GM21515 (cell line): ENCODE results near the gene NAA10.

Source experiments
- ATAC-seq: cut with Tn5 transposase; IDR thresholded peaks from one replicate; pipeline ENCODE4 v1.9.1; 2021; ENCODE audit not compliant: unreplicated experiment

NAA10 gene

DNA sequence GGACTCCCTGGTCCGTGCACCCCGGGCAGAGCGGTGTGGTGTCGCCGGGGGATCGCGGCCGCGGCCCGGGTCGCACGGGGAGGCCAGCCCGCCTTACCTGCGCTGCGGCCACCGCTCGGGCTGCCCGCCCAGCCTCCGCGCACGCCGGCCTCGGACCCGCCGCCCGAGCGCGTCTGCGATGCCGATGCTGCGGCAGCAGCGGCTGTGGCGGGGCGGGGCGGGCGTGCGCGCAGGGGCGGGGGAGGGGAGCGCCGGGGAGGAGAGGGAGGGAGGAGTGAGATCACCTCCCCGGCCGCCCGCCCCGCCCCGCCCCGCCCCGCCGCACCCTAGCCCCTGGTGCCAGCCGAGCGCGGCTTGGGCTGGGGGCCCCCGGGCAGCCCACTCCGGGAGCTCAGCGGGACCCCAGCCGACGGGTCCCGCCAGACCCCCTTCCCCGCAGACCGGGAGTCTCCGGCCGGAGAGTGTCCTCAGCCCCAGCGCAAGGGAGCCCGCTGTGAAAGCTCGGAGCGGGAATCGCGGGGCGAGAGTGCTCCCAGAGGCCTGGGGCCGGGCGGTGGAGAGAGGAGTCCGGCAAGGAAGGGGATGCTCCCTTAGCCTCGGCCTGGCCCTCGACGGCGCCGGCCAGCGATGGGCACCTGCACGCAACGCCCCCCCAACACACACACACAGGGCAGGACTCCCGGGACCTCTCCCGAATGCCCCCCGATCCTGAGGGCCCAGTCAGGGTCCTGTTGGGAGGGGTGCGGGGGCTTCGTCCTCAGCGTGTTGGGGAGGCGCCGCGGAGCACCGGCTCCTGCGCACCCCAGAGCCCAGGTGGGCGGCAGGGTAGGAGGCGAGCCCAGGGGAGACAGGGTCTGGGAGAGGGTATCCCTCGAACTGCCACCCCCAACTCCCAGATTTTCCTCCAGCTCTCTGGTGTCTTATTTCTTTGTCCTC lies 48.6 kb downstream of the NAA10 start, which contains the start of gene L1CAM:
TSS of gene L1CAM (minus strand) at position 206 of the 936 bp plus-strand sequence. CDS start 10,337 bp downstream, outside the sequence.
- no peak for ATAC-seq

DNA sequence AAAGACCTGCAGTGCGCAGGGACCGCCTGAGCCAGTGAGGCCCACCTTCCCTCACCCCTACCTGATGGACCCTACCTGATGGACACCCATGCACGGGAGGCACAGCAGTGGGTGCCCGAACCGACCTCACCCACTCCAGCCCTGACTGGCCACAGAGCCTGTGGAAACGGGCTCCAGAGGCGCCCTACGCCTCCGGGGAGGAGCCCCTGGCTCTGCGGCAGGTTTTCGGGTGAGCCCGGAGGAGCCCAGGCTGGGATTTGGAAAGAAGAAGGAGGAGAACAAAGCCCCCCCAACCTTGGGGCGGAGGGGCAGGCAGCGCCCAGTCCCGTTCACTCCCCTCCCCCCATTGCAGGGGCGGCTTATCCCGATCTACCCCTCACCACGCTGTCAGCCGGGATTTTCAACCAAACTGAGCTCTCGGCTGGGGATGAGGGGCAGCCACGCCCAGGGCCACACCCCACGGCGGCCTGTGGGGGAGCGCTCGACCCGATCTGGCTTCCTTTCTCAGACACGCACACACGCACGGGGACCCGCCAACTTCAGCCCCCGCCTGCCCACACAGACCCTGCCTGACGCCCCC lies 49.5 kb downstream of the NAA10 start:
- no peak for ATAC-seq

DNA sequence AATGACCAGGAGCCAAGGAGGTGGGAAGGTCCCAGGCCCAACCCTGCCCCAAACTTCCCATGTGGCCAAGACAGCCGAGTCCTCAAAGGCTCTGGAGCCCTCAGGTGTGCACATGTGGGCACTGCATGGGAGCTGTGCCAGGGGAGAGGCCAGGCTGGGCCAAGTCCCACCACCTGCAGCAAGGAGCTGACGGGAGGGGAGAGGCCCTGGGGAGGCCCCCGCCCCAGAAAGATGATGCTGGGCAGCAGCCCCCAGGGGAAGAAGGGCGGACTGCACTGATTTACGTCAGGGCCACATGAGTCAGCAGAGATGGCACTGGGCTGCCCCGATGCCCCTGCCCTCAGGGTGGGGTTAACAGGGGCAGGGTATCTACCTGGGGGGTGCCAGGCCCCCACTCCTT lies 50.2 kb downstream of the NAA10 start:
- no peak for ATAC-seq

DNA sequence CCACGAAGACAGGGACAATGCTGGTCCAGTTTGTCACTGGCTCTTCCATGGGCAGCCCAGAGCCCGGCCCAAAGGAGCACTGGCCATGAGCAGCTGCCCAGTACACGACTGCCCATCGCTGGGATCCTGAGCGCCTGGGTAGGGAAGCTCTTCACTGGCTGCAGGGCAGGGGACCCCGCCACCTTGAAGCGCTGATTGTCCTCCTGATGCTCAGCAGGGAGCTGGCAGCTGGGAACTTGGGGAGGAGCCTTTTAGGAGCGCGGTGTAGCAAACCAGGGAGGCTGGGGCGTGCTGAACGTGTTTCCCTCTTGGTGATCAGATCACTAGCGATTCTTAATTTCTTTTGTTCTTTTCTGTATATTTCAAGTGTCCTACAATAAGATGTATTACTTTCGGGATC lies 50.7 kb downstream of the NAA10 start:
- no peak for ATAC-seq

DNA sequence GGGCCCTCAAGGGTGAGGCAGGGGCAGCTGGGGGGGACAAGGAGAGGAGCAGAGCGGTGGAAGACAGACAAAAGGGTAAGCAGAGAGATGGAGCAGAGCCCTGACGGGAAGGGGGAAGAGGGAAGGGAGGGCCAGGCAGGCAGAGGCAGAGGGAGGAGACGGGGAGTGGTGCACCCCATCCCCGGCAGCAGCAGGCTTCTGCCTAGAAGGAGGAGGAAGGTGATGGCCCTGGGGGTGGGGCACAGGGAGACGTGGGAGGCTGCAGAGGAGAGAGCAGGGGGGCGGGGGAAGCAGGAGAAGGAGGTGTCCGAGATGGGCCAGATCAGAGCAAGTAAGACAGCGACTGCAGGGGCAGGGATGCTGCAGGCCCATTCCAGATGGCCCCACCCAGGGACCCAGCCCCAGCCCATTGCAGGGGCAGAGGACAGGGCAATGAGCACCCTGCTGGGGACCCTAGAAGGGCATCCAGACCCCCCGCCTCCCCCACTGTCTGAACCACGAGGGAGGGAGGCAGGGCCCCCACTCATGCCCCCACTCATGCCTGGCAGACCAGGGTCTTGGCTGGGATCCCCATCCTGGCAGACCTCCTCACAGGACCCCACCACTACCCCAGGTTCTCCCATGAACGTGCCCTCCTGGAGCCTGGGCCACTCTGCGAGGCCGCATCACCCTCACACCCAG lies 51.5 kb downstream of the NAA10 start:
- no peak for ATAC-seq

DNA sequence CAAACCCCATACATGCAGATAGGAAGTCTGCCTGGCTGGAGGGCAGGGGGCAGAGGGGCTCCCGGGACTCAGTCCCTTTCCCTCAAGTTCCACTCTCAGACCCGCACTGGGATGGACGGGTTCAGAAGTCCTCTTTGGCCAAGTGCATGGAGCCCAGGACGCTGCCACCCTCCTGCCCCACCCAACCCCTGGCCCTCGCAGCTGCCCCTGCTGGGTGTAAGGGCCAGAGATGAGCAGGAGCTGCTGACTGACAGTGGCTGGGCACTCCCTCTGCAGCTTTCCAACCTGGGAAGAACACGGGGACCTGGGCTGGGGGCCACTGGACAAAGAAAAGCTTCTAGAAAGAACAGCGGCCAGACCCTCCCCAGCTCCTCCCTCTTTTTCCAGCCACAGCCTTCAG lies 52.3 kb downstream of the NAA10 start:
- ATAC-seq = no peak

DNA sequence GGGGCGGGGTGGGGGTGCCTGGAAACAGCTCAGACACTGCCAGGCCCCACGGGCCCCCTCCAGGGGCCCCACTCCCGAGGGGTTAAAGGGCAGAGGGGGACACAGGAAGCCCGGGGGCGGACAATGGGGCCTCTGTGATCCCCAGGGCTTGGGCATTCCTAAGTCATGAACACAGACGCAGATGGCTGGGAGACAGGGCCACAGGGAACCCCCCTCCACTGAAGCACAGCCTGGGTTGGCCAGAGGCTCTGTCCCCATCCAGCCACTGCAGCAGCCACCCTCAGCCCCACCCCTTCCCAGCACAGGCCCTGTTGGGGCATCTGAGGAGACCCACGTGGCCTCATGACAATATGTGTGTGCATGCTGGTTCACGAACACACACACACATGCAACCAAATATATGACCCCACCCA lies 52.7 kb downstream of the NAA10 start:
- ATAC-seq = no peak

DNA sequence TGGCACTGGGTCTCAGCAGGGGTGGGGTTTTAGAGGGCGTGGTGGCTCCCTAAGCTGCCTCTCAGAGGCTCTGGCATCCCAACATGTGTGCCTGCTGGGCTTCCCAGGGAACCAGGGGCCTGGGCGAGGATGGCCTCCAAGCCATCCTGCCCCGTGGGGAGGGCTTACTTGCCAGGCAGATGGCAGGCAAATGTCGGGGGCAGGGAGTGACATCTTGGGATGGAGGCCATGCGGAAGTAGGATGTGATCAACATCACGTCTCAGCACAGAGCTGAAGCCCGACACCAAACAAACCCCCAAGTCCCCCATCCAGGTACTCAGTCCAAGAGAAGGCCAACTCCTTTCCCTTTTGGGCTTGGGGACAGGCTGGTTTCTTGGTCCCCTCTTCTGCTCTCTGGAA lies 53.6 kb downstream of the NAA10 start:
- no peak for ATAC-seq

DNA sequence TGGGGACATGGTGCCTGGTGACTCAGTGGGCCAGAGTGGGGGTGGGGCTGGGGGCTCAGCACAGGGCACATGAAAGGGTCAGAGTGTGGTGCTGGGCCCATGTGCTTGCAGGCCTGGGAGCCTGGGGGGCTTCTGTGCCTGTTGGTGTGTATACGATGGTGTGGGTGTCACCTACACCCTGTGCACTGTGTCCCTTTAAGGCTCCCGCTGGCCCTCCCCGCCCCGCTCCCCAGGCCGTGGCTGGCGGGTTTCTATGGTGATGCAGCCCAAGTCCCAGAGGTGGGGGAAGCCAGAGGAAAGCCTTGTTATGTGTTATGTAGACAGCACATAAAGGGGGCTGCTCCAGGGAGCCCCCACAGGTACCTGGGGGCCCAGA lies 54.4 kb downstream of the NAA10 start:
- no peak for ATAC-seq

DNA sequence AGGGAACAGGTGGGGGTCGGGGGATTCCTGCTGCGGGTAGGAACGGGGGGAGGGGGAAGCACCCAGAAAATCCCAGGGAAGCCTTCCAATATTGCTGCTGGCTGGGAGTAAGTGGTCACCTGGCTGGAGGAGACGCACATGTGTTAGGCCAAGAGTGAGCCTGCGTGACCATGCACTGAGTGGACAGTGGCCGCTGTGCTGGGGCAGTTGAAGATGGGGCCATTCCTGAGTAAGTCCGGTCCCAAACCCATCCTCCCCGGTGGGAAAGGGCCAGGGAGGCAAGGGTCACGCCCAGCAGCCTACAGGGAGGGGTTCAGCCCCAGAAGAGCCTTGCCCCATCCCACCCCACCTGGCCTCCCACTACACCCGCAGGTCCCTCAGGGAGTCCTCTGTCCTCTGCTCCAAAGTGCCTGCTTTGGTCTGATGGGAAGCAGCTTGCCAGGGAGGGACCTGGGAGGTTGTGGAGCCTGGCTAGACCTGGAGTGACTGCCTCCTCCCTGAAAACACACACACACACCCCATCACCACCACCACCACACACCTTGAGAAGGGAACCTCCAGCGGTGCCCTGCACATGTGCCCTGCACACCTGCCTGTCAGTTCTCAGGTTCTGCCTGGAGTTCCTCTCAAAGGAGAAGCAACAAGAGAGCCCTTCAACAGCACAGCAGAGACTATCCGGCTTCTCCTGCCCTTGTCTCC lies 54.9 kb downstream of the NAA10 start:
- no peak for ATAC-seq
